Prostate gland (tissue), 2 donors: ENCODE results near the gene PSPN. TPM values are rescaled to one million over a fixed set of nuclear protein-coding genes. Genes with fewer than 3 reads are reported as not detected.
"Not testable (repeated sequence)": the region's sequence is repeated elsewhere in the genome, so short reads cannot be mapped to it uniquely, and the experiment has no call there.

Experiments used
- DNase-seq: peaks from one replicate; pipeline ENCODE4 v3.0.0-alpha.2; 2019; ENCODE audit warnings: low spot score
- H3K27ac ChIP-seq, 2 donors: fragments of 200-600 bp; sonication (generic); 2 replicates each; pipeline ENCODE4 v1.5.1; 2017 to 2019
- H3K27me3 ChIP-seq: fragments of 200-600 bp; sonication (generic); replicated peaks from 2 replicates; pipeline ENCODE4 v1.5.1; 2019; ENCODE audit not compliant: insufficient read depth
- H3K36me3 ChIP-seq, 2 donors: fragments of 200-600 bp; sonication (generic); 1 replicate in 1 of 2; 2 replicates in 1 of 2; pipeline versions ENCODE4 v1.5.1 to v1.8.1; 2017 to 2019
- H3K4me1 ChIP-seq: fragments of 200-600 bp; sonication (generic); replicated peaks from 2 replicates; pipeline ENCODE4 v1.5.1; 2019
- H3K4me3 ChIP-seq, 2 donors: fragments of 200-600 bp; sonication (generic); 2 replicates each; pipeline ENCODE4 v1.5.1; 2017 to 2019
- H3K9me3 ChIP-seq: fragments of 200-600 bp; sonication (generic); 2 replicates; pipeline ENCODE4 v1.5.1; 2017
- CTCF ChIP-seq, 4 experiments: fragments of 200-600 bp in 2 of 4; fragments of 450-650 bp in 2 of 4; sonication (generic) in 2 of 4; IDR thresholded peaks; 1 replicate in 3 of 4; 2 replicates in 1 of 4; pipeline ENCODE4 v1.5.1; 2016 to 2019; ENCODE audit warnings: antibody characterized with exemption in 4 of 4, mild to moderate bottlenecking in 2 of 4, moderate library complexity in 2 of 4
- POLR2A ChIP-seq: fragments of 450-650 bp; IDR thresholded peaks from one replicate; pipeline ENCODE4 v1.6.1; 2016; ENCODE audit warnings: antibody characterized with exemption, mild to moderate bottlenecking
- POLR2AphosphoS5 ChIP-seq: sonication (generic); formaldehyde crosslinking; IDR thresholded peaks from one replicate; pipeline ENCODE4 v1.6.1; 2017; ENCODE audit warnings: antibody characterized with exemption
- WGBS: methylation state at CpG from one replicate; pipeline ENCODE4 v1.1.5; 2018; 5-methylcytosine and 5-hydroxymethylcytosine counted together
- intact Hi-C: fragments of 100-400 bp; cut with DNase I; formaldehyde crosslinking; loops from one replicate; pipeline ENCODE4 v1.14.2; 2022
- total RNA-seq, 2 donors: library from RNA; depleted of rRNA; stranded (reverse); fragments of >200 nt; gene quantifications; one replicate each; pipeline ENCODE4 v1.1.0, GENCODE V29; 2016

Gene PSPN
- total RNA-seq, 2 donors from 2014 or later, result 1.1 to 2.2 TPM

DNA sequence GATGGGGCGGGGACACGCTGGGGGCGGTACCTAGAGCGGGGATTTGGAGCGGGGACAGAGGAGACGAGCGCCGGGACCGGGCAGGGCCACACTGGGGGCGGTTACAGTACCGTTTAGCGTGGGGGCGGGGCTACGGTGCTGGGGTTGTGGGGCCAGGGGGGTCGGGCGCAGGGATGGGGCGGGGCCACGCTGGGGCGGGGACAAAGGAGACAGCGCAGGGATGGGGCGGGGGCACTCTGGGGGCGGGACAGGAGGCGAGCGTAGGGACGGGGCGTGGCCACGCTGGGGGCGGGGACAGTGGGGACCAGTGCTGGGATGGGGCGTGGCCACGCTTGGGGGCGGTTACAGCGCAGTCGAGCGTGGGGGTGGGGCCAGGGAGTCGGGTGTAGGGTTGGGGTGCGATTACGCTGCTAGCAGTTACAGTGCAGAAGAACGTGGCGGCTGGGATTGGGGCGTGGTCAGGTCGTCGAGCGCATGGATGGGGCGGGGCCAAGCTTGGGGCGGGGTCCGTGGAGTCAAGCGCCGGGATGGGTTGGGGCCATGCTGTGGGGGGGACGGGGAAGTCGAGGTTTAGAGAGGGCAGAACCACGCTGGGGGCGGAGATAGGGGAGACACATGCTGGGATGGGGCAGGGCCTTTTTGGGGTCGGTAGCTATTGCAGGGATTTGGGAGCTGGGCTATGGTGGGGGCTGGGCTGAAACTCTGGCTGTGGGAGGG lies 2.5 kb downstream of the PSPN start:
- intact Hi-C loops, result loop anchor here (1.0 to 5.0 kb wide), 2 partner anchors 20 to 96 kb away; partner anchors contain the start of genes GTF2F1 and MLLT1

GRCh38 chr19:6372594-6373095 lies 3.1 kb downstream of the PSPN start, which contains the start of gene ALKBH7:
Gene ALKBH7, plus strand, starts transcription at chr19:6372794. Its CDS starts 27 bp downstream, at chr19:6372821.
- peak within 1 kb of the TSS; percentile 99 for H3K27ac ChIP-seq
- 0% methylated on average over 47 of the region's 47 CpGs for WGBS
- intact Hi-C loops, result loop anchor here (1.0 to 5.0 kb wide), 2 partner anchors 21 to 95 kb away; partner anchors contain the start of genes GTF2F1 and MLLT1
- TF ChIP-seq POLR2AphosphoS5 (peak; percentile 92), CTCF (IDR thresholded peaks at IDR 0.05) (peak in 1 of 4 experiments; percentile 2), POLR2A (peak; percentile 71)
- peaks cover 0 to 5% of the 10 kb centered on the region in 2 donors for H3K36me3 ChIP-seq
- peak; percentile 100 for DNase-seq
- H3K4me3 ChIP-seq, result peak within 1 kb of the TSS; percentile 74 to 85
- no peaks in the 10 kb centered on the region for H3K27me3 ChIP-seq
- peaks cover 3% of the 10 kb centered on the region for H3K4me1 ChIP-seq
- no peaks in the 10 kb centered on the region for H3K9me3 ChIP-seq

More for the DNA sequence above, 2.5 kb downstream of the PSPN start:
- peaks cover 3% of the 10 kb centered on the region for H3K4me1 ChIP-seq
- H3K27me3 ChIP-seq, result no peaks in the 10 kb centered on the region
- peaks cover 0 to 5% of the 10 kb centered on the region in 2 donors for H3K36me3 ChIP-seq
- H3K4me3 ChIP-seq, result peak overlapping the region; percentile 74 to 85
- peak; percentile 98 for DNase-seq
- WGBS, result under 1% methylated on average over 48 of the region's 53 CpGs
- no peaks in the 10 kb centered on the region for H3K9me3 ChIP-seq
- H3K27ac ChIP-seq, result peak overlapping the region; percentile 99
- TF ChIP-seq CTCF (IDR thresholded peaks at IDR 0.05) (no peak), POLR2A (no peak), POLR2AphosphoS5 (peak; percentile 45)

DNA sequence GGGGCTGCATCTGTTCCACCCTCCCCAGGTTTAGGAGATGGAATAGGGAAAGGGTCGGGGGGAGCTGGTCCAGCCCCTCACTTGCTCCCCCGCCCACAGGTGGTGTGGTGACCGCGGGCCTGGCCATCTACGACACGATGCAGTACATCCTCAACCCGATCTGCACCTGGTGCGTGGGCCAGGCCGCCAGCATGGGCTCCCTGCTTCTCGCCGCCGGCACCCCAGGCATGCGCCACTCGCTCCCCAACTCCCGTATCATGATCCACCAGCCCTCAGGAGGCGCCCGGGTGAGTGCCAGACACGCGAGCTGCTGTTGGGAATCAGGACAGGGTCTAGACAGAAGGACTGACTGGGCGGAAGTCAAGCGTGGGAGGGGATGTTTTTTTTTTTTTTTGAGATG lies 11.4 kb downstream of the PSPN start:
- no peaks in the 10 kb centered on the region for H3K27me3 ChIP-seq
- H3K4me1 ChIP-seq, result no peaks in the 10 kb centered on the region
- DNase-seq, result no peak
- H3K36me3 ChIP-seq, result peaks cover 4 to 25% of the 10 kb centered on the region in 2 donors
- intact Hi-C loops, result no loop called here
- 96% methylated on average over 21 of the region's 21 CpGs for WGBS
- TF ChIP-seq POLR2A, result no peak
- H3K27ac ChIP-seq, result no peak overlapping the region
- no peak overlapping the region for H3K4me3 ChIP-seq
- no peaks in the 10 kb centered on the region for H3K9me3 ChIP-seq

DNA sequence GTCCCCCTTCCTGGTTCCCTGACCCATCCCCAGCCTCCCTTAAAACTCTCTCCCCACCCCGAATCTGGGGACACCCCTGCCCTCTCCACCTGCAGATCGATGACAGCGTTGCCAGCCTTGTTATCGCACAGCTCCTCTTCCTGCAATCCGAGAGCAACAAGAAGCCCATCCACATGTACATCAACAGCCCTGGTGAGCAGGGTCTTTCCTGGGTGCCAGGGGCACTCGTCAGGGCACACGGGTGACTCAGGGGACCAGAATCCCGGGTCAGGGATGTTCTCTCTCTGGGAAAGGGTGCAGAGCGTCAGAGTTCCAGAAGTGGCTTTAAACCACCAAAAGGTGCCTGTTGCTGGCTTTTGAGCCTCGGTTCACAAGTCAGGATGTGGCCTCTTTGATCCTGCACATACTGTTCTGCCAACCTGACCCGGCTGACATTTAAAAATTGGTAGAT lies 13.4 kb downstream of the PSPN start:
- H3K27me3 ChIP-seq, result no peaks in the 10 kb centered on the region
- DNase-seq, result no peak
- H3K4me3 ChIP-seq, result peak overlapping the region; percentile 74 to 92
- no peaks in the 10 kb centered on the region for H3K4me1 ChIP-seq
- intact Hi-C loops, result no loop called here
- TF ChIP-seq CTCF (IDR thresholded peaks at IDR 0.05) (no peak), POLR2AphosphoS5 (no peak), POLR2A (no peak)
- H3K9me3 ChIP-seq, result no peaks in the 10 kb centered on the region
- peak overlapping the region; percentile 84 to 87 for H3K27ac ChIP-seq
- H3K36me3 ChIP-seq, result peaks cover 4 to 20% of the 10 kb centered on the region in 2 donors
- WGBS, result 12% methylated on average over 11 of the region's 11 CpGs

DNA sequence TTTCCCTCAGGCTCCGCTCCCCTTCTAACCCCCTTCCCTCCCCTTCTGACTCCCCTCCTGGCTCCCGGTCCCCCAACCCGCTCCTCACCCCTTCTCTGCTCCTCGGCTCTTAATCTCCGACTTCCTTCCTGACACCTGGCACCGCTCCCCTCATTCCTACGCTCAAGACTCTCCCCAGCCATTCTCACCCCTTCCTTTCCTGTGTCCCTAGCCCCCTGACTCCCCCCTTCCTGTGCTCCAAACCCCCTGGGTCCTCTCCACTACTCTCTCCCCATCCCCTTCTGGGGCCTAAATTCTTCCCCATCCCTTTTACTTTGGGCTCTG lies 13.7 kb downstream of the PSPN start:
- Histone ChIP-seq H3K27ac (peak overlapping the region; percentile 84 to 87), H3K4me3 (peak overlapping the region; percentile 74 to 92), H3K36me3 (peaks cover 4 to 20% of the 10 kb centered on the region in 2 donors), H3K9me3 (no peaks in the 10 kb centered on the region), H3K27me3 (no peaks in the 10 kb centered on the region), H3K4me1 (no peaks in the 10 kb centered on the region)
- intact Hi-C loops, result no loop called here
- 0% methylated on average over 7 of the region's 7 CpGs for WGBS
- DNase-seq, result no peak
- no peak for TF ChIP-seq POLR2AphosphoS5
- no peak for TF ChIP-seq POLR2A
- TF ChIP-seq CTCF (IDR thresholded peaks at IDR 0.05), result no peak

GRCh38 chr19:6360857-6361216 lies 14.9 kb downstream of the PSPN start:
- 96% methylated on average over 10 of the region's 10 CpGs for WGBS
- H3K9me3 ChIP-seq, intact Hi-C loops, H3K4me1 ChIP-seq, DNase-seq, H3K27me3 ChIP-seq: not testable (repeated sequence)
- Histone ChIP-seq H3K36me3 (peaks cover 0 to 16% of the 10 kb centered on the region in 2 donors), H3K27ac (peak overlapping the region; percentile 84 to 87), H3K4me3 (peak overlapping the region in 1 of 2 donors; percentile 74)

DNA sequence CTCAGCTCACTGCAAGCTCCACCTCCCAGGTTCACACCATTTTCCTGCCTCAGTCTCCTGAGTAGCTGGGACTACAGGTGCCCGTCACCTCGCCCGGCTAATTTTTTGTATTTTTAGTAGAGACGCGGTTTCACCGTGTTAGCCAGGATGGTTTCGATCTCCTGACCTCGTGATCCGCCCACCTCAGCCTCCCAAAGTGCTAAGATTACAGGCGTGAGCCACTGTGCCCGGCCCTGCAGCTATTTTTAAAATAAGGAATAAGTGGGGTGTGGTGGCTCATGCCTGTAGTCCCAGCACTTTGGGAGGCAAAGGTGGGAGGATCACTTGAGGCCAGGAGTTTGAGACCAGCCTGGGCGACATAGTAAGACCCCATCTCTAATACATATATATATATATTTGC lies 15.3 kb downstream of the PSPN start:
- H3K27ac ChIP-seq, intact Hi-C loops, H3K27me3 ChIP-seq, H3K9me3 ChIP-seq, H3K4me3 ChIP-seq, DNase-seq, H3K4me1 ChIP-seq: not testable (repeated sequence)
- H3K36me3 ChIP-seq, result peaks cover 0 to 12% of the 10 kb centered on the region in 2 donors
- 93% methylated on average over 12 of the region's 12 CpGs for WGBS
